Limb (tissue), 2 donors: Measurements from ENCODE around the gene WFDC1.

ENCODE experiments used
- DNase-seq, 2 donors: peaks; one replicate each; pipeline ENCODE4 v3.0.0-alpha.2; 2016; ENCODE audit errors: extremely low spot score in 2 of 2

Gene WFDC1

DNA sequence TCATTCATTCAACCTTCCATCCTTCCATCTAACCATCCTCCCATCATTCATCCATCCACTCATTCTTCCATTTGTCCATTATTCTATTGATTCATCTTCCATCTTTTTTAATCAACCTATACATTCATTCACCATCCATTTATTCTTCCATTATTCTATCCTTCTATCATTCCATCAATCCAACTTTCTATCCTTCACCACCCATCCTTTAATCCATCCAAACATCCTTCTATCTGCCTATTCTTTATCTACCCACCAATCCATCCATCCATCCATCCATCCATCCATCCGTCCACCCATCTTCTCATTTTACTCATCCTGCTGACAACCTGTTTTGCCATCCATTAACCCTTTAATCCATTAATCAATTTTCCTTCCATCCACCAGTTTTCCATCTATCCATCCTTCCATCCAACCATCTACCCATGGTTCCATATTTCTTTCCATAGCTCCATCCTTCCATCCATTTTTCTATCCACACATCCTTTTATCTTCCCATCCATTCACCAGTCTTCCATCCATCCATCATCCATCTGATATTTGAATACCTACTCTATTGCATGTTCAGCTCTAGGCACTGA, 21.8 kb upstream of the WFDC1 start:
- no peak for DNase-seq

DNA sequence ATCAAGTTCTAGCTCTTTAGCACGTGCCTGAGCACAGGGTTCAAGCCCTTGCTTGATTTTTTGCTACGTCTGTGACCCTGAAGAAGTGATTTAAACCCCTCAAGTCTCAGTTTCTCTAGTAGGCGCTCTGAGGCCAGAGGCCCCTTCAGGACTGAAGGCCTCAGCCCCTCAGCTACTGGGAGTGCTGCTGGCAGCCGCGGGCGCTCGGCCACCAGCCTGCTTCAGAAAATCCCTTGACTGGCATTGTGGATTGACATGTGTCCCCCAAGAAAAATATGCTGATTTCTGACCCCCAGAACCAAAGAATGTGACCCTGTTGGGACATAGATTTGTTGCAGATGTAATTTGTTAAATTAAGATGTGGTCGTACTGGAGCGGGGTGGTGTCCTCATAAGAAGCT, 20.2 kb upstream of the WFDC1 start:
- DNase-seq = no peak

DNA sequence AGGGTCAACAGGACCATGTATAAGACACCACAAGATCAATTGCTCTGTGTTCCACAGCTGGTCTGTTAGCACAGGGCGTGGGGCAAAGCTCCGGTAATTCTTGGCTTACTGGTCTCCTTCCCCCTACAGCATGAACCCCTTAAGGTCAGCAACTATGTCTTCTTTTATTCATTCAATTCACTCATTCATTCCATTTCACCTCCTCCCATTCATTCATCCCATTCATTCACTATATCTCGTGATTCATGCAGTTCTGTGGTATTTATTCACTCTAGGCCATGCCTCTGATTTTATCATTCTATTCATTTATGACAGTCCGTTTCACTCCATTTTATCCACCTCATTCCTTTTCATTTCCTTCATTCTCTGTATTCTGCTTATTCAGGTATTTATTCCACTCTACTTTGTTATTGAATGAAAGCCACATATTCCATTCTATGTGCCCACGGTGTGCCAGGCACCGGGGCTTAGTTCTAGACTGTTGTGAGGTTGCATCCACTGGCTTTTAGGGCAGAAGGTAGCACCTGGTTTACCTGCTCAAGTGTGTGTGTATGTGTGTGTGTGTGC, 19.0 kb upstream of the WFDC1 start:
- no peak for DNase-seq

DNA sequence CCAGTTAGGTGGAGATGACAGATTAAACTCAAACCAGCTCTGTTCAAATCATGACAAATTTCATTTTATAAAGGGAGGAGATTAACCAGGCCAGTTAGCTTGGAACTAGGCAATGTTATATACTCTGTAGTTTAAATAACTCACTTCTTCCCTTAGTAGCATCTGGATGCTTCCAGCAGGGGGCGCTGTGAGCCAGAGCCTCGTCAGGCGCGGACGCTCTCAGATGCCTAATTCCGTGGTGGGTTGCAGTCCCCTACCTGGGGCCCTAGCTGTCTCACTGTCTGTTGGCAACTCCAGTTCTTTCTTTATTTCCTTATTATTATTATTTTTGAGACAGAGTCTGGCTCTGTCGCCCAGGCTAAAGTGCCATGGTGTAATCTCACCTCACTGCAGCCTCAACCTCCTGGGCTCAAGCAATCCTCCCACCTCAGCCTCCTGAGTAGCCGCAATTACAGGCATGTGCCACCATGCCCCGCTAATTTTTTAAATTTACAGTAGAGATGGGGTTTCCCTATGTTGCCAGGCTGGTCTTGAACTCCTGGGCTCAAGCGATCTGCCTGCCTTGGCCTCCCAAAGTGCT, 17.3 kb upstream of the WFDC1 start:
- peak; percentile 57 to 76 for DNase-seq

DNA sequence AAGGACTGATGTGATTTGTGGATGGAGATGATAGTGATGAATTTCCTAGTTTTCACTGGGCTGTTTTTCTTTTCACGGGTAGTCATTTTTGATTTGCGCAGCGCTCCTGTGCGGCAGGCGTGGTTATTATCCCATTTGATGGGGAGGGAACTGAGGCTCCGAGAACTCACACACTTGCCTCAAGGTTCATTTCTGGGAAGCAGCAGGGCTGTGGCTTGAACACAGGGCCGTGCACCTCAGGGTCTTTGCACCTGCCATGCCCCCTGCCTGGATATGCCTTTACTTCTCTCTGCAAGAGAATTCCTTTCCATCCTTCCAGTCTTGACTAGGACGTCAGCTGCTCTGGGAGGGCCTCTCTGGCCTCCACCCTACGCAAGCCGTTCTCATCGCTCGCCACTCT, 16.3 kb upstream of the WFDC1 start:
- DNase-seq = no peak

DNA sequence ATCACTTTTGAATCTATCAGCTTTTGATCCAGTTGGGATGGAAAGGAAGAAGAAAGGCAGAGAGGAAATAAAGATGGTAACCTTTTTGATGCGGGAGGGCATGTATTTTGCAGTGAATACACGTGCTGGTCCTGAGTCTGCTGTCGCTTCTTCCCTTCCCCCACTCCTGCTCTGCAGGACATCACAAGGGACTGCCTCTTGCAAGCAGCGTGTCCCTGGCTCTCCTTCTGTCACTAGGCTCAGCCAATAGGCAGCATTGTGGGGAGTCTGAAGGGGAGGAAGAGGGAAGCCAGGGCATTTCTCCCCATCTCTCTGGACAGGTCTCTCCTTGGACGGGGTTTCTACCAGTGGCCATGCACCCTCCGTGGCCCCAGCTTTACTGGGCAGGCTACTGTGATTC, 15.7 kb upstream of the WFDC1 start:
- DNase-seq = no peak

DNA sequence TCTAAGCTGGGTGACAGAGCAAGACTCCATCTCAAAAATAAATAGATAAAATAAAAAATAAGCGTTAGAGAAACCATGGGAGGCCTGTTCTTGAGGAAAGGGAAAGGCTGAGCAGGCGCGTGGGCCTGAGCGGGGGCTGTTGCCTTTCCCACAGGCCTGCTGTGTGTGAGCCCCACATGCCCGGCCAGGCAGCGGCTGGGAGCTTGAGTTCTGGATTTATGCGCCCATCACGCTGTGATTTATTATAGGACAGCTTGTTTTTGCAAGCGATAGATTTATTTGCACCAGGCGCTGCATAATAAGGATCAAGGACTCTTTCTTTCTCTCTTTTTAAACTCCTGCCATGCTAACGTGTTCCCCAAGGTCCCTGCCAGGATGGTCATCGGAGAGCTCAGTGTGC, 14.8 kb upstream of the WFDC1 start:
- no peak for DNase-seq

DNA sequence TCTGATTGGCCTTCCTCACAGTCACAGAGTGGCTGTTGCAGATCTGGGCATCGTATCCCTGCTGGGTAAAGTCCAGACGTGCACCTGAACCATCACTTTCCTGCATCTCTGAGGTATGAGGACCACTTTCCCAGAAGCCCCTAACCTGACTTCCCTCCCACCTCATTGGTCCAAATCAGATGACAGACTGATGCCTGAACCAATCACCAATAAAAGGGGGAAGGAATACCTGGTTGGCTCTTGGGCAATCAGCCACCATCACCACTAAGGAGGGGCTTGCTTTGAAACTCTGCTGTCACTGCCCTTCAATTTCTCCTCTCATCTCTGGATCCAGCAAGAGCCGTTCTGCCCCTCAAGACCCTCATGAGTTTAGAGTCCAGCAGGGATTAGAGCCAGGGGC, 13.6 kb upstream of the WFDC1 start:
- DNase-seq = no peak

DNA sequence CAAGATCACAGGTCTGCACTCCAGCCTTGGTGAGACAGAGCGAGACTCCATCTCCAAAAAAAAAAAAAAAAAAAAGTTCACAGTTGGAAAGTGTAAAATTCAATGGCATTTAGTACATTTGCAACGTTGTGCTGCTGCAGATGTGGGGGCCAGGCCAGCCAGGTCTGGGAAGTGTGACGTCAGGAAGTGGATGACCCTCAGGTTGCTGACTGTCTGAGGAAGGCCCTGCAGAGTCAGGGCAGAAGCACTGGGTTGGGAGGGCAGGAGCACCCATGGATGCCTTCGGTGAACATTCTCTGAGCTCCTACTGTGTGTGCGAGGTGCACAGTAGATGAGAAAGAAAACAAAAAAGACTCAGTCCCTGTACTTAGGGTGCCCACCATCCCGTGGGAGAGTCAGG, 12.1 kb upstream of the WFDC1 start:
- no peak for DNase-seq

DNA sequence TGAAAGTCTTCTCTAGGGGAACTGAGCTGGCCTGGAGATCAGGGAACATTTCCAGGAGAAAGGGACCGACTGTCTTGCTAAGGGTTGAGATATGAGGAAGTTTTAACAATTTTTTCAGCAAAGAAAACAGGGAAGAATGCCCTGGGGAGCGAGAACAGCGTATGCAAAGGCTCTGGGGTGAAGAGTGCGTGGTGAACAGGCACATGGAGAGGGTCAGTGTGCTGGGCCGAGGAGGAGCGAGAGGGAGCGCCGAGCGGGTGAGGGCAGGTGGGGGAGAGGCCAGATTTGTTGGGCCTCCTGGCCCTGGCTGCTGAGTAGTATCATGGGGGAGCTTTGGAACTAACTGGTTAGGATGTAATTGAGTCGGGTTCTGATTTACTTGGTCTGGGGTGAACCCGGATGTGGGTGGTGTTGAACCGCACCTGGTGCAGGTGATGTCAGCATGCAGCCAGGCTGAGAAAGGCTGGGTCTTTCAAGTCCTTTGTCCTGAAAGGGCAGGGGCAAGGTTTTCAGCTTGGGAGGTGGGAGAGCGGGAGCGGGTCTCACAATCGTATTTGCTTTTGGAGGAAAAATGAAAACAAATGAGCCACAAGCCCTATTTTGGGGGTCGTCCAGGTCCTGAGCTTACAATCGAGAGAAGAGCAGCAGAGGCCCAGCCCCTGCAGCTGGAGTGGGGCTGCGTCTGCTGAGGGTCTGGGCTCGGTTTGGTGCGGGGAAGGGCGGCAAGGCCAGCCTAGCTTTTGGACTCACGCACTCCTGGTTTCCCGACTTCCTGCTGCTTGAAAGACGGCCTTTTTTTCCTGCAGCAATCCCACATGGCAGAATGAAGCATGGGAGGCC, 11.1 kb upstream of the WFDC1 start:
- no peak for DNase-seq

DNA sequence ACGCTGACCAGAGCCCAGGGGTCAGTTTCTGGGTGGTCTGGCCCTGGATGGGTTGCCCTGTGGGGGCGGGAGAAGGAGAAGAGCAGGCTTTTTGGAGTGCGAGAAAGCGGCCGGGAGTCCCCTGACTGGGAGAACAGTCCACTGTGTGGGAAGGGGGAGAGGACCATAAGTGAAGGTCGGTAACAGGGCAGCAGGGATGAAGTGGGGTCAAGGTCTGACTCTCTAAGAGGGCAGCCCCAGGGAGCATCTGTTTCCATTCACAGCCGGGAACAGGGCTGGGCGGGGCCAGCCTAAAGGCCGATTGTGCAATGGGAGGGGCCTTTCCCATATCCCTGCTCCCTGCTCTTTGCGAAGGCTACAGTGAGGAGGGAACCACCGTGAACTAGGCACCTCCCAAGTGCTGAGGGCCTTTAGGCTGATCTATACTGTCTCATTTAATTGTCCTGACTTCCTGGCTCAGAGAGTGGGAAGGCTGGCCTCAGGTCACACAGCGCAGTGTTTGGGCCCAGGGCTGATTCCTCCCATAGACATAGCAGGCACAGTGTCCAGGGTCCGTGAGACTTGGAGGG, 10.4 kb upstream of the WFDC1 start:
- DNase-seq = no peak

DNA sequence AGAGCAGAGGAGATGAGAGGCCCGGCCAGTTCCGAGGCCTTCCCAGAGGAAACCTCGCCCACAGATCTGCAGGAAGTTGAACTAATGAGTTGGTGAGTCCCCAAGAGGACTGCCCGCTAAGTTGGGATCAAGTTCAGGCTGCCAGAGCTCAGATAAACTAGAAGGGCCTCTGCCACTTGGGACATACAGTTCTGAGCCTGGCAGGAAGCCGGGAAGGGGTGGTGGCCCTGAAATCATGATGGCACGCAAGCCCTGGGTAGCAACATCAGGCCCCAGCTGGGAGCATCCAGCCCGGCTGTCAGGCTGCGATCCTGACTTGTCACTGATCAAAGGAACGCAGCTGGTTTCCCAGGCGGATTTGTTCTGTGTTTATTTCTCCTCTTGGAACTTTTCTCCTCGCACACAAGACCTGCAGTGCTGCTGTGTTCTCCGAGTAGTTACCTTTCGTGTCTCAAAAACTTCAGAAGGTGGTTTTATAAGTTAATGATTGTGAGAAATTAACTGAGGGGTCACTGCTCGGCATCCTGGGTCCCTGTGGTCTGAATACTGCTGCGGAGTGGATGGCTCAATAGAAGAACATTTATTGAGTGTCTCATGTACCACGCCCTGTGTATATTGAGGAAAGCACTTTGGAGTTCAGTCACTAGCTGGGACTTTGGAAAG, 8.0 kb upstream of the WFDC1 start:
- DNase-seq = no peak

DNA sequence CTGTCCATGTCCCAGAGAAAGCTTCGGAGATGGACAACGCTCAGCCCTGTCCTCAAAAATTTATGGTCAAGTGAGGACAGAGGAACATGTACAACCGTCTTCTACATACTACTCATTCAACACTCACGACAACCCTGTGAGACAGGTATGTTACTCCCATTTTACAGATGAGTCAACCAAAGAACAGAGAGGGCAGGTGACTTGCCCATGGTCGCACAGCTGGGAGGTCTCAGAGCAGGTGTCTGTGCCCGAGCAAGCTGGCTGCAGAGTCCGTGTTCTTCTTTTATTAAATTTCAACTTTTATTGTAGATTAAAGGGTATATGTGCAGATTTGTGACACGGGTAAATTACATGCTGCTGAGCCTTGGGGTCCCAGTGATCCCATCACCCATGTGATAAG, 5.8 kb upstream of the WFDC1 start:
- DNase-seq = no peak

DNA sequence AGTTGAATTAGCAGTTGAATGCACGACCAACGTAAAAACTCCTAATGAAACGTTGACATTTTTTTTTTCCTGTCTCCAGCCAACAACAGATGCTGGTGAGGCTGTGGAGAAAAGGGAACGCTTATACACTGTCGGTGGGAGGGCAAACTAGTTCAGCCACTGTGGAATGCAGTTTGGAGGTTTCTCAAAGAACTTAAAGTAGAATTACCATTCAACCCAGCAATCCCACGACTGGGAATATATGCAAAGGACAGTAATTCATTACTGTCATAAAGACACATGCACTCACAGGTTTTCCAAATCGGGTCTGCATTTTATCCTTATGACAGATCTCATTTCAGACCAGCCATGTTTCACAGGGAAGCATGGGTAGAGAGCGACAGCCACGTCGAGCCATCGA, 3.5 kb upstream of the WFDC1 start:
- no peak for DNase-seq

DNA sequence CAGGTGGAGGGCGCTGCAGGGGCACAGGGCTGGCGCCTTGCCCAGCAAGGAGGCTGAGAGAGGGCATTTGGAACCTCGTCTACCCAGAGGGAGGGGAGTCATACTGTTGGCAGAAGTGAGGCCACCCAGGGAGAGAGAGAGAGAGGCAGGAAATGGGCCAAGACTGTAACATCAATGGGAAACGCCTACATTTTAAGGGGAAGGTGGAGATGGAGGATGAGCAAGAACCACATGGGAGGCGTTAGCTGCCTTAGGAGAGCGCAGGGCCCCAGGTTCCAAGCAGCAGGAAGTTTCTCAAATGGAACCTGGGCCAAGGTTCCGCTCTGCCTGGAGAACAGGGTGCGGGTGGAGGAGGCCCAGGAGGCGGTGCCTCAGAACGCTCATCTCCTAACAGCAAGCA, 2.7 kb upstream of the WFDC1 start:
- peak in 1 of 2 donors; percentile 54 for DNase-seq

DNA sequence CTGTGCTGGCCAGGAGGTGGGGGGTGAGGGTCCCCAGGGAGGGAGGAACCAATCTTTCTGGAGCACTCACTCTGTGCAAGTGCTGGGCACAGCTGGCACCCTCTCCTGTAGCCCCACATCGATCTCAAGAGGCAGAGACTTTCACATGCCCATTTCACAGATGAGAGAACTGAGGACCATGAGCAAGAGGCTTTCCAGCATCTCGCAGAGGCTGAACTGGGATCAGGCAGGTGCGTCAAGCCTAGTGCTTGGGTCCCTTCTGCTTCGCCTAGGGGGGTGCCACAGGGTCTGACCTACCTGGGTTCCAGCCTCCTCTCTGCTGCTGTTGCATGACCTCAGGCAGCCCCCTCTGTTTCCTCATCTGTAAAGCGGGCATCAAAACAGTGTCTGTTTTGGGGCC, 1.3 kb upstream of the WFDC1 start:
- DNase-seq = no peak

DNA sequence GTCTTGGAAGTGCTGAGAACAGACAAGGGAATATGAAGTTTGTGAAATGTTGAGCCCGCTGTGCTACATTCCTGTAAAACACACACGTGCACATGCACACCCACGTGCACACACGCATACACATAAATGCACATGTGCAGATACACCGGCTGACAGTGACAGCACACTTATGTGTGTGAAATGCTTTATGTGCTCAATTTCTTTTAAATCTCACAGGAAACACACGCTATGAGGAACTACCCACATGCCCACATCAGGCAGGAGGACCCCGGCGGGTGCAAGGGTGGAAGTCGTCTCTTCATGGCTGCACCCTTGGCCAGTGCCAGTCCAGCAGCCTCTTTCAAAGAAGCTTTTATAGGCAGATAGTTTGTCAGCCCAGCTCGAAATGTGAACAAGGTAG, 561 bp upstream of the WFDC1 start:
- DNase-seq = no peak

DNA sequence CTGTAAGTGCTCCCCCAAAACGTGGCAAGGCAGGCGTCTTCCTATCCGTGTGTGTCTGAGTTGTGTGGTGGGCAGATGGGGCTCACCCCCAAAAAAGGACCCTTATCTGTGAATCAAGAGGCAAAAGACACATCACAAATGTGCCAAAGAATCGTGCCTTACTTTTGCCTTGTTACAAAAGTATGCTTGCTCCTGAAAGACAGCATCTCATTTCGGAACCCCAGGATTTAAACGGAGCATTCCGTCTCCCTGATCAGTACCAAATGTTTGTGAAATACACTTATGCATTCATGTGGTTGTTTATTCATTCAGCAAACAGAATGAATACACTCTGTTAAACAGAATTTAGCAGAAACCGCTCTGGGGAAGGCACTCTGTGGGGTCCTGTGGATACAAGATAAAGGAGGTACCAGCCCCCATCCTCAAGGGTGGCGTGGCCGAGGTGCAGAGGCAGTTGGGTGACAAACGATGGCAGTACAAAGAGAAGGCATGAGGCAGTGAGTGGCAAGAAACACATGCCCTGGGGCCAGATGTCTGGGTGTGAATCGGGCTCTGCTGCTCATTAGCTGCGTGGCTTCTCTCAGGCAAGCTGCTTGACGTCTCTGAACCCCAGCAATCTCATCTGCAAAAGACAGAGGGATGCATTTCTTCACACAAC, 654 bp downstream of the WFDC1 start:
- DNase-seq = no peak

DNA sequence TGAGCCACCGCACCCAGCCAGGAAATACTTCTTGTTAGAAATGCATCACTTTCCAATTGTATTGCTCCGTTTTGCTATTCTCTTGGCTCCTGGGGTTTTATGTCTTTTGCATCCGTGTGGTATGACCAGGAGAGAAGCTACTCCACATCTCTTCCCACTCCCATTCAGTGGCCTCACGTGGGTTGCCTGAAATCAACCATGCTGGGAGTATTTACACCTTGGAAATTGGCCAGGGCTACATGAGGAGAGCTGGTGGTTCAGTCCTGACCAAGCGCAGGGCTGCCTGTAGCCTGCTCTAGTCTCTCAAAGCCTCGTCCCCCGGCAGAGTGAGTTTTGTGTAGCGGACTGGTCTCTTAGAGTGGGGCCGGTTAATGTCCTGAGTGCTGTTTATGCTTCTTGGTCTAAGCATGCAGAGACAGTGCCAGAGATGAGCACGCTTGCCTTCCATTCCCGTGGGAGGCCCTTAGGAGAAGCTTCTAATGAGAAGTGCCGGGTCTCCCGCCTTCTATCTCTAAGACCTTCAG, 3.8 kb downstream of the WFDC1 start:
- DNase-seq = no peak

DNA sequence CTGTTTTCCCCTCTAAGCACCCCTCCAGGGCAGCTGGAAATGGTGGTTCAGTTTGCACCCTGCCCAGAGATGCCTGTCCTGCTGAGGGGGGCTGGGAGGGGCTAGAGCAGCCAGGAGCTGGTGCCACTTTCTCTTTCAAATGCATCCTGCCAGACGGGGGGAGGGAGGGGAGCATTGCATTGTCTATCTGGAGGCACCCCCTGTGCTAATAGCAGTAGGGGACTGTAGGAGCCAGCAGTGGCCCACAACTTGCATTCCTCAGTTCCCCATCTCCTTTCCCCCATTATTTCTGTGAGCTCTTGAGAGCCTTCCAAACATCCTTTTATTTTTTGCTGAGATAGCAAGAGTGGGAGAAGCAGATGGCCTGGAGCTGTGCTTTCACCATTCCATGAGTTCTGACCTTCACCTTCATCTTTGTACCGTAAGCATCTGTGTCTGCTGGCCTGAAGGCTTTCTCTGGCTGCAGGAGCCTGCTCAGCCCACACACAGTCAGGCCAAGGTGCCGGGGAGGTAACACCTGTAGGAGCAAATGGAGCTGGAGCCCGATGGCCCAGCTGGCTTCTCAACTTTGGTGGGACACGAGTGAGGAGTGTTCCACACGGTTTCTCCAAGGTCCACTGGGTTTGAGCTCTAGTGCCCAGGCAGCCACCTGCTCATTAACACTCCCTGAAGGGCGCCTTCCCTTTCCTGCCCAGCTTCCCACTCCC, 5.2 kb downstream of the WFDC1 start:
- no peak for DNase-seq
